Loucy (cell line): ENCODE measurements around the gene PCGF1.

ENCODE experiments used
- H2AFZ ChIP-seq: fragments of 200-600 bp; sonication (generic); 2 replicates; pipeline ENCODE4 v1.6.0; 2016; ENCODE audit warnings: antibody characterized with exemption, mild to moderate bottlenecking, low read length, moderate library complexity
- H3F3A ChIP-seq: fragments of 200-600 bp; 2 replicates; pipeline ENCODE4 v1.6.0; 2016; ENCODE audit warnings: antibody characterized with exemption, low read depth, mild to moderate bottlenecking
- H3K27me3 ChIP-seq: fragments of 200-600 bp; sonication (generic); 2 replicates; pipeline ENCODE4 v1.6.1; 2014; ENCODE audit warnings: low read length, mild to moderate bottlenecking; ENCODE audit not compliant: insufficient read depth, poor library complexity, severe bottlenecking
- H3K36me3 ChIP-seq: fragments of 200-600 bp; sonication (generic); 2 replicates; pipeline ENCODE4 v1.6.1; 2016; ENCODE audit warnings: low read length; ENCODE audit not compliant: insufficient read depth
- H3K4me1 ChIP-seq: fragments of 200-600 bp; sonication (generic); 2 replicates; pipeline ENCODE4 v1.5.1; 2014; ENCODE audit warnings: low read length, mild to moderate bottlenecking; ENCODE audit not compliant: insufficient read depth, poor library complexity, severe bottlenecking
- H3K4me2 ChIP-seq: fragments of 200-600 bp; sonication (generic); 2 replicates; pipeline ENCODE4 v1.6.0; 2014; ENCODE audit warnings: antibody characterized with exemption, low read length, low read depth, mild to moderate bottlenecking; ENCODE audit not compliant: poor library complexity, severe bottlenecking
- H3K4me3 ChIP-seq: fragments of 200-600 bp; sonication (generic); 2 replicates; pipeline ENCODE4 v1.5.1; 2014; ENCODE audit warnings: low read length, mild to moderate bottlenecking, mixed read lengths; ENCODE audit not compliant: poor library complexity, severe bottlenecking
- H3K79me2 ChIP-seq: fragments of 200-600 bp; sonication (generic); 2 replicates; pipeline ENCODE4 v1.6.1; 2014; ENCODE audit warnings: low read length; ENCODE audit not compliant: insufficient read depth
- H3K9ac ChIP-seq: fragments of 200-600 bp; sonication (generic); 2 replicates; pipeline ENCODE4 v1.6.0; 2014; ENCODE audit warnings: mild to moderate bottlenecking, low read depth, low read length, moderate library complexity; ENCODE audit not compliant: poor library complexity, severe bottlenecking
- H3K9me2 ChIP-seq: fragments of 200-600 bp; sonication (generic); replicated peaks from 2 replicates; pipeline ENCODE4 v1.6.1; 2016; ENCODE audit warnings: low read depth, low read length, mixed read lengths
- H3K9me3 ChIP-seq: fragments of 200-600 bp; sonication (generic); 2 replicates; pipeline ENCODE4 v1.6.1; 2014; ENCODE audit warnings: mild to moderate bottlenecking, antibody characterized with exemption, low read length, low read depth; ENCODE audit not compliant: insufficient read depth
- H4K20me1 ChIP-seq: fragments of 200-600 bp; sonication (generic); 2 replicates; pipeline ENCODE4 v1.6.0; 2014; ENCODE audit warnings: antibody characterized with exemption, low read length, mild to moderate bottlenecking; ENCODE audit not compliant: insufficient read depth, poor library complexity, severe bottlenecking
- CTCF ChIP-seq: fragments of 200-600 bp; sonication (generic); conservative IDR thresholded peaks from 2 replicates; pipeline ENCODE4 v1.5.1; 2014; ENCODE audit warnings: mild to moderate bottlenecking, antibody characterized with exemption, low read length
- EZH2phosphoT487 ChIP-seq: fragments of 200-600 bp; IDR thresholded peaks from 2 replicates; pipeline ENCODE4 v1.6.1; 2018; ENCODE audit warnings: antibody characterized with exemption, mild to moderate bottlenecking, moderate library complexity, borderline replicate concordance

PCGF1 gene

GRCh38 chr2:74535440-74535965, 28.0 kb upstream of the PCGF1 start:
- Histone ChIP-seq H4K20me1 (peaks cover 4% of the 10 kb centered on the region), H3F3A (no peaks in the 10 kb centered on the region), H2AFZ (no peak overlapping the region), H3K4me2 (no peak overlapping the region), H3K4me3 (no peak overlapping the region), H3K9ac (no peak overlapping the region), H3K79me2 (peaks cover 16% of the 10 kb centered on the region), H3K9me2 (no peaks in the 10 kb centered on the region), H3K36me3 (peaks cover 3% of the 10 kb centered on the region; the same call in 1 of the 2 replicates), H3K27me3 (no peaks in the 10 kb centered on the region), H3K9me3 (no peaks in the 10 kb centered on the region), H3K4me1 (peaks cover 16% of the 10 kb centered on the region)
- no peak for TF ChIP-seq EZH2phosphoT487
- TF ChIP-seq CTCF, result no peak

GRCh38 chr2:74534411-74534810, 26.9 kb upstream of the PCGF1 start:
- Histone ChIP-seq H3K27me3 (peaks cover 4% of the 10 kb centered on the region), H2AFZ (no peak overlapping the region), H3K9ac (no peak overlapping the region), H3K4me3 (no peak overlapping the region), H3K4me1 (peaks cover 16% of the 10 kb centered on the region), H3F3A (no peaks in the 10 kb centered on the region), H4K20me1 (peaks cover 4% of the 10 kb centered on the region), H3K9me3 (no peaks in the 10 kb centered on the region), H3K9me2 (no peaks in the 10 kb centered on the region), H3K4me2 (no peak overlapping the region), H3K36me3 (peaks cover 3% of the 10 kb centered on the region; the same call in 1 of the 2 replicates), H3K79me2 (peaks cover 24% of the 10 kb centered on the region)
- TF ChIP-seq EZH2phosphoT487 (no peak), CTCF (no peak)

GRCh38 chr2:74533464-74533863, 26.0 kb upstream of the PCGF1 start:
- H4K20me1 ChIP-seq, result peaks cover 11% of the 10 kb centered on the region
- H2AFZ ChIP-seq, result no peak overlapping the region
- H3K9ac ChIP-seq, result no peak overlapping the region
- TF ChIP-seq CTCF (no peak), EZH2phosphoT487 (no peak)
- no peaks in the 10 kb centered on the region for H3K9me2 ChIP-seq
- H3K4me3 ChIP-seq, result no peak overlapping the region
- H3K36me3 ChIP-seq, result peaks cover 3% of the 10 kb centered on the region; the same call in 1 of the 2 replicates
- H3K4me2 ChIP-seq, result no peak overlapping the region
- peaks cover 18% of the 10 kb centered on the region for H3K4me1 ChIP-seq
- H3K79me2 ChIP-seq, result peaks cover 34% of the 10 kb centered on the region
- no peaks in the 10 kb centered on the region for H3K9me3 ChIP-seq
- H3F3A ChIP-seq, result no peaks in the 10 kb centered on the region
- peaks cover 4% of the 10 kb centered on the region for H3K27me3 ChIP-seq
